HepG2 (cell line): Measurements from ENCODE around the gene EPN2. TPM values are rescaled to one million over a fixed set of nuclear protein-coding genes. Genes with fewer than 3 reads are reported as not detected.

Experiments
- ATAC-seq: fragments of 200-7000 bp; cut with Tn5 transposase; 3 replicates; pipeline ENCODE4 v1.9.1; 2020; ENCODE audit warnings: mild to moderate bottlenecking, moderate library complexity
- BruUV-seq: library from RNA; stranded (reverse); fragments of 400-500 nt; replicated peaks from 2 replicates; lab custom pipeline; 2021; lab: Mats Ljungman, UMichigan
- CTCF ChIA-PET: fragments of 300-600 bp; formaldehyde crosslinking; extraction: SDS; loops from one replicate; lab custom pipeline; 2021; ENCODE audit warnings: low total read pairs, inconsistent platforms, low intra/inter-chr PET ratio; lab: Yijun Ruan, JAX
- POLR2A ChIA-PET: fragments of 350-600 bp; sonication (Branson Sonifier 250); formaldehyde crosslinking; loops from one replicate; lab custom pipeline; 2020; ENCODE audit warnings: antibody characterized with exemption, inconsistent platforms; lab: Yijun Ruan, JAX
- DNase-seq: peaks from one replicate; pipeline ENCODE4 v3.0.0-alpha.2; 2015; ENCODE audit warnings: low spot score
- FAIRE-seq: peaks from 3 replicates; lab custom pipeline; 2011; peaks lifted over from hg19 to GRCh38; lab: Jason Lieb, UNC
- H2AFZ ChIP-seq: one replicate; pipeline ENCODE4 v1.6.1; 2011; ENCODE audit warnings: low read length, inconsistent platforms
- H3K27ac ChIP-seq: fragments of 300-600 bp; 3 replicates; pipeline ENCODE4 v1.8.0; 2011; ENCODE audit warnings: mixed run types, mild to moderate bottlenecking, mixed read lengths, low read length, inconsistent platforms; ENCODE audit not compliant: insufficient read depth; ENCODE audit errors: extremely low read length
- H3K27me3 ChIP-seq, 2 experiments: fragments of 200-600 bp in 1 of 2; 2 replicates in 1 of 2; 3 replicates in 1 of 2; pipeline versions ENCODE4 v1.6.0 to v1.8.0; 2011; ENCODE audit warnings: low read length in 2 of 2, mild to moderate bottlenecking in 2 of 2, moderate library complexity in 2 of 2, inconsistent platforms in 1 of 2; ENCODE audit not compliant: insufficient read depth in 2 of 2, control insufficient read depth in 1 of 2
- H3K36me3 ChIP-seq, 2 experiments: fragments of 200-600 bp in 1 of 2; replicated peaks in 1 of 2; 2 replicates in 1 of 2; 3 replicates in 1 of 2; pipeline versions ENCODE4 v1.5.1 to v1.8.0; 2011; ENCODE audit warnings: low read length in 2 of 2, inconsistent platforms in 1 of 2; ENCODE audit not compliant: insufficient read depth in 2 of 2, control insufficient read depth in 1 of 2
- H3K4me1 ChIP-seq: 2 replicates; pipeline ENCODE4 v1.5.1; 2012; ENCODE audit warnings: low read length, inconsistent platforms; ENCODE audit not compliant: insufficient read depth
- H3K4me2 ChIP-seq: 2 replicates; pipeline ENCODE4 v1.6.0; 2011; ENCODE audit warnings: low read depth, low read length, inconsistent platforms
- H3K4me3 ChIP-seq, 3 experiments: fragments of 200-600 bp in 1 of 3; sonication (generic), shearing (Covaris generic) in 1 of 3; replicated peaks in 1 of 3; 2 replicates each; pipeline ENCODE4 v1.5.1; 2011 to 2016; ENCODE audit warnings: low read length in 3 of 3, inconsistent platforms in 2 of 3, low read depth in 2 of 3, mild to moderate bottlenecking in 2 of 3, control low read depth in 1 of 3, mixed read lengths in 1 of 3; ENCODE audit not compliant: insufficient read depth in 1 of 3
- H3K79me2 ChIP-seq: one replicate; pipeline ENCODE4 v1.6.1; 2011; ENCODE audit warnings: low read length, inconsistent platforms; ENCODE audit not compliant: insufficient read depth
- H3K9ac ChIP-seq: 2 replicates; pipeline ENCODE4 v1.6.0; 2011; ENCODE audit warnings: mild to moderate bottlenecking, low read depth, low read length, inconsistent platforms; ENCODE audit not compliant: insufficient read depth
- H3K9me3 ChIP-seq: 2 replicates; pipeline ENCODE4 v1.5.1; 2012; ENCODE audit warnings: mild to moderate bottlenecking, low read length
- H4K20me1 ChIP-seq: 2 replicates; pipeline ENCODE4 v1.6.0; 2011; ENCODE audit warnings: inconsistent platforms, mild to moderate bottlenecking, low read length, moderate library complexity; ENCODE audit not compliant: insufficient read depth
- HOXA7 ChIP-seq: sonication (generic); formaldehyde crosslinking; IDR thresholded peaks from 2 replicates; pipeline ENCODE4 v1.8.1; 2022; ENCODE audit warnings: mild to moderate bottlenecking, missing genetic modification reagents, moderate library complexity
- MEF2D ChIP-seq: sonication (generic); formaldehyde crosslinking; IDR thresholded peaks from 2 replicates; pipeline ENCODE4 v1.5.1; 2020; ENCODE audit warnings: mild to moderate bottlenecking, missing genetic modification reagents
- NFRKB ChIP-seq: fragments of 450-650 bp; IDR thresholded peaks from 2 replicates; pipeline ENCODE4 v1.6.1; 2017
- PLRG1 ChIP-seq: fragments of 450-650 bp; conservative IDR thresholded peaks from 2 replicates; pipeline ENCODE4 v1.6.1; 2016
- POLR2AphosphoS2 ChIP-seq: IDR thresholded peaks from 2 replicates; pipeline ENCODE4 v1.6.1; 2011; ENCODE audit warnings: low read depth, low read length, improper control_type of control experiment
- RBFOX2 ChIP-seq: fragments of 200-400 bp; formaldehyde crosslinking; IDR thresholded peaks from 2 replicates; pipeline ENCODE4 v1.6.1; 2017; ENCODE audit warnings: low read depth, mild to moderate bottlenecking, low read length
- ZNF3 ChIP-seq: IDR thresholded peaks from 2 replicates; pipeline ENCODE4 v1.7.0; 2017; ENCODE audit warnings: inconsistent platforms
- ZNF326 ChIP-seq: sonication (generic); formaldehyde crosslinking; IDR thresholded peaks from 2 replicates; pipeline ENCODE4 v1.4.0; 2020; ENCODE audit warnings: missing genetic modification reagents, borderline replicate concordance
- WGBS: methylation state at CpG from one replicate; pipeline ENCODE4 v1.1.6; 2017; ENCODE audit warnings: low lambda C conversion rate; 5-methylcytosine and 5-hydroxymethylcytosine counted together
- in situ Hi-C: cut with HindIII; loops from 2 replicates; pipeline ENCODE4 v1.10.0; 2017; ENCODE audit warnings: low pct_unique_long_range_greater_than_20kb; ENCODE audit not compliant: extremely low pct_ligation_motif_present
- intact Hi-C: fragments of 100-400 bp; cut with micrococcal nuclease; formaldehyde crosslinking; loops from one replicate; pipeline ENCODE4 v1.10.0; 2022; ENCODE audit not compliant: unreplicated experiment
- polyA plus RNA-seq, 8 experiments: library from polyadenylated mRNA; depleted of rRNA in 3 of 8; stranded (reverse) in 7 of 8; unstranded in 1 of 8; fragments of >200 nt; fragmentation: Illumina TruSeq in 4 of 8; extraction: Trizol in 4 of 8; gene quantifications; 2 replicates each; pipeline versions ENCODE4 v1.2.1 to v1.2.3, GENCODE V29; 2011 to 2016; ENCODE audit warnings: low read depth in 4 of 8, missing spikeins in 1 of 8, mixed read lengths in 1 of 8; ENCODE audit not compliant: insufficient read depth in 1 of 8
- total RNA-seq, 5 experiments: library from RNA; depleted of rRNA; stranded (reverse); fragments of >200 nt; fragmentation: Illumina TruSeq; extraction: Trizol; gene quantifications; 2 replicates each; pipeline ENCODE4 v1.2.3, GENCODE V29; 2016; ENCODE audit warnings: low read depth in 1 of 5
- TF ChIP-seq, protein P1 (sequence below): IDR thresholded peaks from 2 replicates; pipeline ENCODE4 v1.6.1; 2016; ENCODE audit warnings: mild to moderate bottlenecking, missing biosample characterization, missing genetic modification reagents
- TF ChIP-seq, protein P2 (sequence below): sonication (generic); formaldehyde crosslinking; IDR thresholded peaks from 2 replicates; pipeline ENCODE4 v1.4.0; 2020; ENCODE audit warnings: missing genetic modification reagents, borderline replicate concordance
- TF ChIP-seq, protein P3 (sequence below): sonication (generic); formaldehyde crosslinking; IDR thresholded peaks from 2 replicates; pipeline ENCODE4 v1.5.0; 2020; ENCODE audit warnings: mild to moderate bottlenecking, low read depth, missing genetic modification reagents, borderline replicate concordance

EPN2 gene
- total and polyA plus RNA-seq, 2 of the 13 experiments (the other 11 are each of a cell fraction or from before 2014, with no cell fraction given): 7.8 to 19.2 TPM

DNA sequence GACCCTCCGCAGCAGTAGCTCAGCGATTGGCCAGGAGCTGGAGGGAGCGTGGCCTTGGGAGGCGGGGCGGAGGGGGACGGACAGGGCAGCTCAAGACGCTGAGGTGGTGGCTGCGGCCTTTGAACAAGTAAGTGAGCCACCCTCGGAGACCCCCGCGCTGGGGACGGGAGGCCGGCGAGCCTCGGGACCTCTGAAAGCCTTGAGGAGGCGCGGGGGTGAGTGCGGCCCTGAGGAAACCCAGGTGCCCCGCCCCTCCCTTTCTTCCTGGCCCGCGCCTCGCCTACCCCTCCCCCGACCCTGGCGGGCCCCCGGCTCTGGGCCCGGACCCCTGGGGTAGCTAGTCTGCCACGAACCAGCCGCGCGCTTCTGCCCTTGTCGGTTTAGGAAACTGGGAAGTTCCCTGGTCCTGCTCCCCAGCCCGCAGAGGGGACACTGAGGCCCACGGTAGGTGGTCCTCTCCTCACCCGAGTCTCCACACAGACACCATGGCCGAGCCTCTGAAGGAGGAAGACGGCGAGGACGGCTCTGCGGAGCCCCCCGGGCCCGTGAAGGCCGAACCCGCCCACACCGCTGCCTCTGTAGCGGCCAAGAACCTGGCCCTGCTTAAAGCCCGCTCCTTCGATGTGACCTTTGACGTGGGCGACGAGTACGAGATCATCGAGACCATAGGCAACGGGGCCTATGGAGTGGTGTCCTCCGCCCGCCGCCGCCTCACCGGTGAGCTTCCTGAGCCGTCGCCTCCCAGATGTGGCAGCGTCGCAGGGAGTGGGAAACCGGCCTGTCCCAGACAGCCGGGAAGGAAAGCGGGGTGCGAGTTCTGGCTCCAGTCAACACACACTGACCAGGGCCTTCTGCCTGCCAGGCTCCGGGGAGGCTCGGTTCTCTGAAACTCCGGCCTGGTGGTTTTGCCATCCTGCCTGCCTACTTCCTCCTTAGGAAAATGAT, 141.5 kb downstream of the EPN2 start, which contains the start of gene MAPK7 (continued):
- peak; percentile 17 for TF ChIP-seq RBFOX2
- TF ChIP-seq ZNF3: no peak
- TF ChIP-seq, protein P1, sequence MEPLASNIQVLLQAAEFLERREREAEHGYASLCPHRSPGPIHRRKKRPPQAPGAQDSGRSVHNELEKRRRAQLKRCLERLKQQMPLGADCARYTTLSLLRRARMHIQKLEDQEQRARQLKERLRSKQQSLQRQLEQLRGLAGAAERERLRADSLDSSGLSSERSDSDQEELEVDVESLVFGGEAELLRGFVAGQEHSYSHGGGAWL (CRISPR knock-in tag): no peak

DNA sequence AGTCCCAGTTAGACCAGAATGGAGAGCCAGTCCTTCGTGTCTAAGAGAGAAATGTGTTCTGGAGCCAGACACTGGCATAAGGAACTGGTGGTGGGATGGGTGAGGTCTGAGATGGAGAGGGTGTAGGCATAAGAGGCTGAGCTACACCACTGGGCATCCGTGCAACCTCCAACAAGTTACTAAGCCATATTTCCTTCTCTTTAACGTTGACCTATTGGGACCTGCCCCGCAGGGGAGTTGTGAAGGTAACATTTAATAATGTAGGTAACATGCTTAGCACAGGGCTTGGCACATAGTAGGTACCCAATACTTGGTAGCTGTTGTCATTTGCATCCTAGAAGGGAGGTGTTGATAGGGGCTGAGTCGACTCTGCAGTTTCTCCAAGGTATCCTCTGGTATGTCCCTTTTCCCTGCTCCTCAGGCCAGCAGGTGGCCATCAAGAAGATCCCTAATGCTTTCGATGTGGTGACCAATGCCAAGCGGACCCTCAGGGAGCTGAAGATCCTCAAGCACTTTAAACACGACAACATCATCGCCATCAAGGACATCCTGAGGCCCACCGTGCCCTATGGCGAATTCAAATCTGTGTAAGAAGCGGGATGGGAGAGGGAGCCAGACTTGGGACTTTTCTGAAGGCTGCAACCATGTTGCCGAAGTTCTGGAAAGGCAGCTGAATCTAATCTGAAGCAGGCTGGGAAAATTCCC, 142.3 kb downstream of the EPN2 start:
- TF ChIP-seq NFRKB (no peak), POLR2AphosphoS2 (no peak), ZNF326 (no peak), MEF2D (CRISPR knock-in tag) (no peak), PLRG1 (no peak), HOXA7 (CRISPR knock-in tag) (no peak)
- TF ChIP-seq, protein P2, sequence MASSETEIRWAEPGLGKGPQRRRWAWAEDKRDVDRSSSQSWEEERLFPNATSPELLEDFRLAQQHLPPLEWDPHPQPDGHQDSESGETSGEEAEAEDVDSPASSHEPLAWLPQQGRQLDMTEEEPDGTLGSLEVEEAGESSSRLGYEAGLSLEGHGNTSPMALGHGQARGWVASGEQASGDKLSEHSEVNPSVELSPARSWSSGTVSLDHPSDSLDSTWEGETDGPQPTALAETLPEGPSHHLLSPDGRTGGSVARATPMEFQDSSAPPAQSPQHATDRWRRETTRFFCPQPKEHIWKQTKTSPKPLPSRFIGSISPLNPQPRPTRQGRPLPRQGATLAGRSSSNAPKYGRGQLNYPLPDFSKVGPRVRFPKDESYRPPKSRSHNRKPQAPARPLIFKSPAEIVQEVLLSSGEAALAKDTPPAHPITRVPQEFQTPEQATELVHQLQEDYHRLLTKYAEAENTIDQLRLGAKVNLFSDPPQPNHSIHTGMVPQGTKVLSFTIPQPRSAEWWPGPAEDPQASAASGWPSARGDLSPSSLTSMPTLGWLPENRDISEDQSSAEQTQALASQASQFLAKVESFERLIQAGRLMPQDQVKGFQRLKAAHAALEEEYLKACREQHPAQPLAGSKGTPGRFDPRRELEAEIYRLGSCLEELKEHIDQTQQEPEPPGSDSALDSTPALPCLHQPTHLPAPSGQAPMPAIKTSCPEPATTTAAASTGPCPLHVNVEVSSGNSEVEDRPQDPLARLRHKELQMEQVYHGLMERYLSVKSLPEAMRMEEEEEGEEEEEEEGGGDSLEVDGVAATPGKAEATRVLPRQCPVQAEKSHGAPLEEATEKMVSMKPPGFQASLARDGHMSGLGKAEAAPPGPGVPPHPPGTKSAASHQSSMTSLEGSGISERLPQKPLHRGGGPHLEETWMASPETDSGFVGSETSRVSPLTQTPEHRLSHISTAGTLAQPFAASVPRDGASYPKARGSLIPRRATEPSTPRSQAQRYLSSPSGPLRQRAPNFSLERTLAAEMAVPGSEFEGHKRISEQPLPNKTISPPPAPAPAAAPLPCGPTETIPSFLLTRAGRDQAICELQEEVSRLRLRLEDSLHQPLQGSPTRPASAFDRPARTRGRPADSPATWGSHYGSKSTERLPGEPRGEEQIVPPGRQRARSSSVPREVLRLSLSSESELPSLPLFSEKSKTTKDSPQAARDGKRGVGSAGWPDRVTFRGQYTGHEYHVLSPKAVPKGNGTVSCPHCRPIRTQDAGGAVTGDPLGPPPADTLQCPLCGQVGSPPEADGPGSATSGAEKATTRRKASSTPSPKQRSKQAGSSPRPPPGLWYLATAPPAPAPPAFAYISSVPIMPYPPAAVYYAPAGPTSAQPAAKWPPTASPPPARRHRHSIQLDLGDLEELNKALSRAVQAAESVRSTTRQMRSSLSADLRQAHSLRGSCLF (CRISPR knock-in tag): no peak
- TF ChIP-seq, protein P3, sequence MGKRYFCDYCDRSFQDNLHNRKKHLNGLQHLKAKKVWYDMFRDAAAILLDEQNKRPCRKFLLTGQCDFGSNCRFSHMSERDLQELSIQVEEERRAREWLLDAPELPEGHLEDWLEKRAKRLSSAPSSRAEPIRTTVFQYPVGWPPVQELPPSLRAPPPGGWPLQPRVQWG (CRISPR knock-in tag): no peak
- TF ChIP-seq, all 625 proteins: peak for 0
- Histone ChIP-seq H3K36me3 (peaks cover 13 to 35% of the 10 kb centered on the region in 2 experiments), H3K79me2 (peaks cover 12% of the 10 kb centered on the region), H2AFZ (no peak overlapping the region), H3K27me3 (peaks cover 0 to 2% of the 10 kb centered on the region in 2 experiments; a peak in 1 of 5 replicates), H3K4me3 (peak overlapping the region; percentile 75 to 87 (median 82); a peak in 5 of 6 replicates), H3K9ac (peak overlapping the region; percentile 81), H3K27ac (no peak overlapping the region), H3K4me1 (peaks cover 33% of the 10 kb centered on the region), H4K20me1 (no peaks in the 10 kb centered on the region), H3K9me3 (no peaks in the 10 kb centered on the region), H3K4me2 (peak overlapping the region; percentile 85)
- FAIRE-seq (no peak), DNase-seq (no peak), ATAC-seq (no peak)
- ChIA-PET POLR2A (interaction anchor here (3.1 kb wide), 1 partner anchor 42 kb away, joined by 41 read pairs; no protein-coding TSS in a partner anchor), CTCF (no interaction called here)
- intact Hi-C loops: no loop called here
- in situ Hi-C loops: no loop called here
- no TSS peak for BruUV-seq
- 89% methylated on average over 13 of the region's 13 CpGs for WGBS
